Measurements from ENCODE around the gene CASP1.

DNA sequence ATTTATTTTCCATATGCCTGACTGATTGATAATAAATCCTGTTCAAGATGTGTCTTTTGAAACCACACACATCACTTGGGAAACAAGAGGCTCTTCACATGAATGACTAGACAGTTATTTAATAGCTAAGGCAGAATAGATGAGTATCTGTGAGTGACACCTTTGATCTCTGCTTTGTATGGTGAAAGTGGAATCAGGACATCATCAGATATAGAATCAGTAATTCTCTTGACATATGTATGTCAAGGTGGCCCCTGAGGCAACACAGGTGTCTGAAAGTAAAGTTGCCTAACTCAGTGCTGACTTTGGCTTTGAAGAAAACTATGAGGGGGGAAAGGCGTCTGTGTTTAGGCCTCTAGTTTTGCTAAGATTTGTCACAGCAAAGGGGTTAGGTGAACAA lies 55.1 kb downstream of the CASP1 start:
- TF ChIP-seq, protein P1, sequence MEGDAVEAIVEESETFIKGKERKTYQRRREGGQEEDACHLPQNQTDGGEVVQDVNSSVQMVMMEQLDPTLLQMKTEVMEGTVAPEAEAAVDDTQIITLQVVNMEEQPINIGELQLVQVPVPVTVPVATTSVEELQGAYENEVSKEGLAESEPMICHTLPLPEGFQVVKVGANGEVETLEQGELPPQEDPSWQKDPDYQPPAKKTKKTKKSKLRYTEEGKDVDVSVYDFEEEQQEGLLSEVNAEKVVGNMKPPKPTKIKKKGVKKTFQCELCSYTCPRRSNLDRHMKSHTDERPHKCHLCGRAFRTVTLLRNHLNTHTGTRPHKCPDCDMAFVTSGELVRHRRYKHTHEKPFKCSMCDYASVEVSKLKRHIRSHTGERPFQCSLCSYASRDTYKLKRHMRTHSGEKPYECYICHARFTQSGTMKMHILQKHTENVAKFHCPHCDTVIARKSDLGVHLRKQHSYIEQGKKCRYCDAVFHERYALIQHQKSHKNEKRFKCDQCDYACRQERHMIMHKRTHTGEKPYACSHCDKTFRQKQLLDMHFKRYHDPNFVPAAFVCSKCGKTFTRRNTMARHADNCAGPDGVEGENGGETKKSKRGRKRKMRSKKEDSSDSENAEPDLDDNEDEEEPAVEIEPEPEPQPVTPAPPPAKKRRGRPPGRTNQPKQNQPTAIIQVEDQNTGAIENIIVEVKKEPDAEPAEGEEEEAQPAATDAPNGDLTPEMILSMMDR (IDR thresholded peaks at IDR 0.05): no peak
- no peak for TF ChIP-seq EP300 (IDR thresholded peaks at IDR 0.05; ENCODE audit: low read depth)
- no peak for TF ChIP-seq POLR2AphosphoS5 (IDR thresholded peaks at IDR 0.05)

Data from transverse colon (tissue), 4 donors.